Caco-2 (cell line): ENCODE data around the gene MYT1. TPM values are rescaled to one million over a fixed set of nuclear protein-coding genes. Genes with fewer than 3 reads are reported as not detected.

Source experiments
- BruUV-seq: library from RNA; stranded (reverse); fragments of 400-500 nt; replicated peaks from 2 replicates; lab custom pipeline; 2021; lab: Mats Ljungman, UMichigan
- CTCF ChIA-PET: fragments of 300-600 bp; sonication (Branson Sonifier 250); formaldehyde crosslinking; loops from one replicate; lab custom pipeline; 2022; ENCODE audit warnings: antibody characterized with exemption; lab: Charles Lee
- POLR2A ChIA-PET: fragments of 300-600 bp; sonication (Branson Sonifier 250); formaldehyde crosslinking; loops from one replicate; lab custom pipeline; 2022; ENCODE audit warnings: antibody characterized with exemption; lab: Charles Lee
- DNase-seq, 2 experiments: peaks; one replicate each; pipeline versions ENCODE4 v3.0.0 to v3.0.0-alpha.2; 2020 to 2022
- H3K27me3 ChIP-seq: replicated peaks from 2 replicates; pipeline ENCODE4 v1.6.0; 2011; ENCODE audit warnings: low read length; ENCODE audit not compliant: control insufficient read depth, insufficient read depth
- H3K36me3 ChIP-seq: 2 replicates; pipeline ENCODE4 v1.5.1; 2011; ENCODE audit warnings: low read length; ENCODE audit not compliant: control insufficient read depth, insufficient read depth
- H3K4me1 ChIP-seq: fragments of 250-450 bp; sonication (Bioruptor Pico); 2 replicates; pipeline ENCODE4 v1.5.1; 2020; ENCODE audit warnings: mild to moderate bottlenecking
- H3K4me3 ChIP-seq: 2 replicates; pipeline ENCODE4 v1.5.1; 2011; ENCODE audit warnings: low read depth, mild to moderate bottlenecking, control low read depth, low read length
- H3K9me3 ChIP-seq: fragments of 250-450 bp; sonication (Bioruptor Pico); 2 replicates; pipeline ENCODE4 v1.5.1; 2020; ENCODE audit warnings: mild to moderate bottlenecking, moderate library complexity
- H3K27ac Mint-ChIP-seq: one replicate; pipeline ENCODE4 v1.8.0; 2022; ENCODE audit warnings: mixed read lengths; ENCODE audit not compliant: unreplicated experiment
- H3K27me3 Mint-ChIP-seq: one replicate; pipeline ENCODE4 v1.8.0; 2022; ENCODE audit warnings: mixed read lengths; ENCODE audit not compliant: insufficient read depth, unreplicated experiment
- H3K36me3 Mint-ChIP-seq: one replicate; pipeline ENCODE4 v1.8.0; 2022; ENCODE audit warnings: mild to moderate bottlenecking, mixed read lengths; ENCODE audit not compliant: insufficient read depth, unreplicated experiment
- H3K4me1 Mint-ChIP-seq: one replicate; pipeline ENCODE4 v1.8.0; 2022; ENCODE audit warnings: low read depth, mixed read lengths; ENCODE audit not compliant: unreplicated experiment
- H3K4me3 Mint-ChIP-seq: one replicate; pipeline ENCODE4 v1.8.0; 2022; ENCODE audit warnings: mild to moderate bottlenecking, moderate library complexity, mixed read lengths; ENCODE audit not compliant: unreplicated experiment
- H3K9me3 Mint-ChIP-seq: one replicate; pipeline ENCODE4 v1.8.0; 2022; ENCODE audit warnings: mixed read lengths; ENCODE audit not compliant: unreplicated experiment
- intact Hi-C: fragments of 100-400 bp; cut with micrococcal nuclease; formaldehyde crosslinking; loops from one replicate; pipeline ENCODE4 v1.10.0; 2022; ENCODE audit not compliant: unreplicated experiment
- total RNA-seq: library from RNA; stranded (reverse); gene quantifications from 2 replicates; pipeline ENCODE4 v1.2.3, GENCODE V29; 2022
- TF ChIP-seq, protein P1 (sequence below), 2 experiments: fragments of 200-600 bp in 1 of 2; IDR thresholded peaks; 1 replicate in 1 of 2; 2 replicates in 1 of 2; pipeline versions ENCODE4 v1.5.1 to v1.8.0; 2011 to 2022; ENCODE audit warnings: antibody characterized with exemption in 1 of 2, control low read depth in 1 of 2, inconsistent platforms in 1 of 2, low read depth in 1 of 2, low read length in 1 of 2, mild to moderate bottlenecking in 1 of 2, moderate library complexity in 1 of 2; ENCODE audit not compliant: insufficient read depth in 1 of 2, severe bottlenecking in 1 of 2, unreplicated experiment in 1 of 2

Gene MYT1
- total RNA-seq, 1 experiment from 2014 or later, result 0.25 TPM

- H3K4me1 ChIP-seq, result peaks cover 51% of the 10 kb centered on the region
- H3K4me3 ChIP-seq, result no peak overlapping the region
- peaks cover 20% of the 10 kb centered on the region for H3K4me1 Mint-ChIP-seq
- H3K27me3 ChIP-seq, result no peaks in the 10 kb centered on the region
- peak overlapping the region; percentile 31 for H3K27ac Mint-ChIP-seq
- intact Hi-C loops, result loop anchor here (5.0 kb wide), 2 partner anchors 34 to 99 kb away; no protein-coding TSS in a partner anchor
- peak; percentile 82 to 94 for DNase-seq
- H3K36me3 Mint-ChIP-seq, result no peaks in the 10 kb centered on the region
- TF ChIP-seq, protein P1, sequence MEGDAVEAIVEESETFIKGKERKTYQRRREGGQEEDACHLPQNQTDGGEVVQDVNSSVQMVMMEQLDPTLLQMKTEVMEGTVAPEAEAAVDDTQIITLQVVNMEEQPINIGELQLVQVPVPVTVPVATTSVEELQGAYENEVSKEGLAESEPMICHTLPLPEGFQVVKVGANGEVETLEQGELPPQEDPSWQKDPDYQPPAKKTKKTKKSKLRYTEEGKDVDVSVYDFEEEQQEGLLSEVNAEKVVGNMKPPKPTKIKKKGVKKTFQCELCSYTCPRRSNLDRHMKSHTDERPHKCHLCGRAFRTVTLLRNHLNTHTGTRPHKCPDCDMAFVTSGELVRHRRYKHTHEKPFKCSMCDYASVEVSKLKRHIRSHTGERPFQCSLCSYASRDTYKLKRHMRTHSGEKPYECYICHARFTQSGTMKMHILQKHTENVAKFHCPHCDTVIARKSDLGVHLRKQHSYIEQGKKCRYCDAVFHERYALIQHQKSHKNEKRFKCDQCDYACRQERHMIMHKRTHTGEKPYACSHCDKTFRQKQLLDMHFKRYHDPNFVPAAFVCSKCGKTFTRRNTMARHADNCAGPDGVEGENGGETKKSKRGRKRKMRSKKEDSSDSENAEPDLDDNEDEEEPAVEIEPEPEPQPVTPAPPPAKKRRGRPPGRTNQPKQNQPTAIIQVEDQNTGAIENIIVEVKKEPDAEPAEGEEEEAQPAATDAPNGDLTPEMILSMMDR (IDR thresholded peaks at IDR 0.05; ENCODE audit: insufficient read depth in 1 of 2, low read depth in 1 of 2, low read length in 1 of 2, severe bottlenecking in 1 of 2, unreplicated experiment in 1 of 2), result no peak
- no peaks in the 10 kb centered on the region for H3K9me3 Mint-ChIP-seq
- no TSS peak for BruUV-seq
- no peaks in the 10 kb centered on the region for H3K9me3 ChIP-seq
- no peak overlapping the region for H3K4me3 Mint-ChIP-seq
- H3K36me3 ChIP-seq, result no peaks in the 10 kb centered on the region
- ChIA-PET CTCF (no interaction called here), POLR2A (no interaction called here)
- H3K27me3 Mint-ChIP-seq, result peaks cover 8% of the 10 kb centered on the region
These were observed 56.8 kb downstream of the MYT1 start for GRCh38 chr20:64220891-64221527.

GRCh38 chr20:64222291-64222735 is 58.1 kb downstream of the MYT1 start:
- BruUV-seq, result no TSS peak
- H3K27me3 ChIP-seq, result no peaks in the 10 kb centered on the region
- TF ChIP-seq, protein P1 (IDR thresholded peaks at IDR 0.05; ENCODE audit: insufficient read depth in 1 of 2, low read depth in 1 of 2, low read length in 1 of 2, severe bottlenecking in 1 of 2, unreplicated experiment in 1 of 2), result no peak
- no peaks in the 10 kb centered on the region for H3K9me3 Mint-ChIP-seq
- no peak overlapping the region for H3K4me3 Mint-ChIP-seq
- H3K36me3 Mint-ChIP-seq, result no peaks in the 10 kb centered on the region
- DNase-seq, result no peak
- H3K27me3 Mint-ChIP-seq, result peaks cover 8% of the 10 kb centered on the region
- peaks cover 51% of the 10 kb centered on the region for H3K4me1 ChIP-seq
- ChIA-PET CTCF (no interaction called here), POLR2A (no interaction called here)
- H3K27ac Mint-ChIP-seq, result no peak overlapping the region
- intact Hi-C loops, result loop anchor here (5.0 kb wide), 2 partner anchors 35 to 100 kb away; no protein-coding TSS in a partner anchor
- no peaks in the 10 kb centered on the region for H3K36me3 ChIP-seq
- peaks cover 20% of the 10 kb centered on the region for H3K4me1 Mint-ChIP-seq
- H3K9me3 ChIP-seq, result no peaks in the 10 kb centered on the region
- no peak overlapping the region for H3K4me3 ChIP-seq

DNA sequence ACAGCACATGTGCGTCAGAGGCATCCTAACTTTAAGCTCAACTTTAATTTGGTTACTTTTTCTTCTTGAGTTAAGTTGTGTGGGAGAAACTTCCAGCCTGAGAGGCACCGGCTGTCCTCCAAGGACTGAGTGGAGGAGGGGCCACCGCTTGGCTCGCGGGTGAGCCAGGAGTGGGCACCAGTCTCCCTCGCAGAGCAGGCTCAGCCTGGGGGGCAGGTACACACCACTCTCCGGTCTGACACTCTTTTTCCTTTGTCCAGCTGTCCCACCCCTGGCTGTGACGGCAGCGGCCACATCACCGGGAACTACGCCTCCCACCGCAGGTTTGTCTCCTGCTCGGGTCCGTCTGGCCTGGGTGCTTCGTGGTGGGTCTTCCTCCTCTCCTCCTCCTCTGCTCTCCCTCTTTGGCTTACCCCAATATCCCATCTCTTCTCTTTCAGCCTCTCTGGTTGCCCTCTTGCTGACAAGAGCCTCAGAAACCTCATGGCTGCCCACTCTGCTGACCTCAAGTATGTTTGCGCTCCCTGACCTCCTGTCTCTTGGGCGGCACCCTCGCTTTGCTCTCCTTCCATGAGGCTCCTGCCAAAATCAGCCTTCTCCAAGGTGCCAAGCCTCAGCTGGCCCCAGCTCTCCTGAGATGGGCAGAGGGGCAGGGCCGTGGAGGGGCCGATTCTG is 58.7 kb downstream of the MYT1 start:
- ChIA-PET CTCF (interaction anchor here (1.0 to 1.5 kb wide), 4 partner anchors 10 to 41 kb away, joined by 3 to 9 read pairs (median 4); partner anchors contain the start of gene PCMTD2), POLR2A (no interaction called here)
- H3K9me3 Mint-ChIP-seq, result no peaks in the 10 kb centered on the region
- Histone ChIP-seq H3K9me3 (no peaks in the 10 kb centered on the region), H3K4me3 (no peak overlapping the region), H3K36me3 (no peaks in the 10 kb centered on the region), H3K27me3 (no peaks in the 10 kb centered on the region), H3K4me1 (peaks cover 51% of the 10 kb centered on the region)
- peaks cover 9% of the 10 kb centered on the region for H3K27me3 Mint-ChIP-seq
- H3K4me3 Mint-ChIP-seq, result no peak overlapping the region
- peaks cover 20% of the 10 kb centered on the region for H3K4me1 Mint-ChIP-seq
- H3K36me3 Mint-ChIP-seq, result no peaks in the 10 kb centered on the region
- intact Hi-C loops, result loop anchor here (5.0 kb wide), 2 partner anchors 36 to 101 kb away; no protein-coding TSS in a partner anchor
- TF ChIP-seq, protein P1 (IDR thresholded peaks at IDR 0.05; ENCODE audit: insufficient read depth in 1 of 2, low read depth in 1 of 2, low read length in 1 of 2, severe bottlenecking in 1 of 2, unreplicated experiment in 1 of 2), result no peak
- DNase-seq, result no peak
- no TSS peak for BruUV-seq
- H3K27ac Mint-ChIP-seq, result peak overlapping the region; percentile 3
